Measurements from ENCODE around the gene TMEM108.

The TMEM108 gene

DNA sequence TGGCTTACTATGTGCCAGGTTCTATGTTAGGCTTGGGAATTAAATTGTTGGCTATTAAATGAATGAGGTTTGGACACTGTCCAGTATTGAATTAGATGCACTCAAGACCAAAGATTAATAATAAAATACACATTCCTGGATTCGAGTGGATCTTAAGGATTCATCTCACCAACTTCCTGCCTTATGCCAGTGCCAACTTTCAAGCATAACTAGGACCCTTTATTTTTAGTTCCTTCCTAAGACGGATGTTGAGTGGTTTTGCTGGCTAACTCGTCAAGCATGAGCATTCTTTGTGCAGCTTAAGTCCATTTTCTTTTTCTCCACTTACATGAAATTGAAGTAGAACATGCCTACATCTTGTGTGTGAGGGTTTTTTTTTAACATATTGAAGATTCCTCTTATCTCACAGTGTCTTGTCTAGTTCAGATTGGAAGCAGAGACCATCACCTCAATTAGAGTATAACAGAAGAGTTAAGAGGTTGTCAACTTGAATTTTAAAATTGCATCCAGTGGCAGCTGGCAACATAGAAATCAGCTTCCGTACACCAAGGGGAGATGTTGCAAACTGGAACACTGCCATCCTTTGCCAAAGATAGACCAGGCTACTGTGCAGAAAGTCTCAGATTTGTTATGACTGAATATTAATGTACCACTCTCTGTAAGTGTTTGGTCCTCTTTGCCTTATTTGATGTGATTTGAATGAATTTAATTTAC, 255.4 kb downstream of the TMEM108 start:
- no peak for DNase-seq (ENCODE audit: extremely low read depth, insufficient read length)
- H3K36me3 ChIP-seq (ENCODE audit: control insufficient read depth, insufficient read depth, low read length) = no peaks in the 10 kb centered on the region
- no peaks in the 10 kb centered on the region; the same call in 1 of the 2 replicates for H3K27me3 ChIP-seq (replicated peaks; ENCODE audit: control insufficient read depth, insufficient read depth, low read length)
- H3K4me3 ChIP-seq (replicated peaks; ENCODE audit: low read depth, low read length) = no peak overlapping the region
- no peak for TF ChIP-seq CTCF (IDR thresholded peaks at IDR 0.05; ENCODE audit: insufficient read depth, low read length, poor library complexity, severe bottlenecking)

GRCh38 chr3:133294253-133294652, 256.1 kb downstream of the TMEM108 start:
- no peak for DNase-seq (ENCODE audit: extremely low read depth, insufficient read length)
- Histone ChIP-seq H3K27me3 (replicated peaks; ENCODE audit: control insufficient read depth, insufficient read depth, low read length) (no peaks in the 10 kb centered on the region; the same call in 1 of the 2 replicates), H3K4me3 (replicated peaks; ENCODE audit: low read depth, low read length) (no peak overlapping the region), H3K36me3 (ENCODE audit: control insufficient read depth, insufficient read depth, low read length) (no peaks in the 10 kb centered on the region)
- no peak for TF ChIP-seq CTCF (IDR thresholded peaks at IDR 0.05; ENCODE audit: insufficient read depth, low read length, poor library complexity, severe bottlenecking)

GRCh38 chr3:133295199-133295901, 257.2 kb downstream of the TMEM108 start:
- no peak for TF ChIP-seq CTCF (IDR thresholded peaks at IDR 0.05; ENCODE audit: insufficient read depth, low read length, poor library complexity, severe bottlenecking)
- DNase-seq (ENCODE audit: extremely low read depth, insufficient read length) = peak; percentile 16

GRCh38 chr3:133295944-133296917, 258.0 kb downstream of the TMEM108 start:
- no peaks in the 10 kb centered on the region; the same call in 1 of the 2 replicates for H3K27me3 ChIP-seq (replicated peaks; ENCODE audit: control insufficient read depth, insufficient read depth, low read length)
- H3K36me3 ChIP-seq (ENCODE audit: control insufficient read depth, insufficient read depth, low read length) = no peaks in the 10 kb centered on the region
- no peak overlapping the region for H3K4me3 ChIP-seq (replicated peaks; ENCODE audit: low read depth, low read length)
- TF ChIP-seq CTCF (IDR thresholded peaks at IDR 0.05; ENCODE audit: insufficient read depth, low read length, poor library complexity, severe bottlenecking) = no peak
- no peak for DNase-seq (ENCODE audit: extremely low read depth, insufficient read length)

More at GRCh38 chr3:133295199-133295901, 257.2 kb downstream of the TMEM108 start:
- Histone ChIP-seq H3K4me3 (replicated peaks; ENCODE audit: low read depth, low read length) (no peak overlapping the region), H3K36me3 (ENCODE audit: control insufficient read depth, insufficient read depth, low read length) (no peaks in the 10 kb centered on the region), H3K27me3 (replicated peaks; ENCODE audit: control insufficient read depth, insufficient read depth, low read length) (no peaks in the 10 kb centered on the region; the same call in 1 of the 2 replicates)

DNA sequence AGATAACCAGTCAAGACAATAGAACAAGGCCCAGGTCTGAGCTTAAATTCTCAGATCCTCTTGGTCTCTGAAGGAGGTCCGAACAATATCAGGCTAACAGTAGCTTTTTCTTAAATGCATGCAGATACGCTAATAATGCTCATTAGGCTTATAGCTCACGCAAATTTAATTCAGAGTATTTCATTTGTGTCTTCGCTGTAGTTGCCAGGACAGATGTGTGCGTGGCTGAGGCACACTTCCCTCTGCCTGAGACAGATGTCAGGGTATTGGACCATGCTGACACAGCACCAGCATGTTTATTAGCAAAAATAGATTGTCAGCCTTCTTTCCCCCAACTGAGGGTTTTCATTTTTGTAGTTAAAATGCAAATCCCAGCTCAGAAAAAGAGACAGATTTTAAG, 258.8 kb downstream of the TMEM108 start:
- Histone ChIP-seq H3K27me3 (replicated peaks; ENCODE audit: control insufficient read depth, insufficient read depth, low read length) (no peaks in the 10 kb centered on the region; the same call in 1 of the 2 replicates), H3K36me3 (ENCODE audit: control insufficient read depth, insufficient read depth, low read length) (no peaks in the 10 kb centered on the region), H3K4me3 (replicated peaks; ENCODE audit: low read depth, low read length) (no peak overlapping the region)
- DNase-seq (ENCODE audit: extremely low read depth, insufficient read length) = no peak
- TF ChIP-seq CTCF (IDR thresholded peaks at IDR 0.05; ENCODE audit: insufficient read depth, low read length, poor library complexity, severe bottlenecking) = no peak

All from GM06990 (cell line).